HepG2 (cell line): ENCODE measurements around the gene ZNF749. TPM values are rescaled to one million over a fixed set of nuclear protein-coding genes. Genes with fewer than 3 reads are reported as not detected.

Experiments used
- ATF1 ChIP-seq: IDR thresholded peaks from 2 replicates; pipeline ENCODE4 v1.6.1; 2016; ENCODE audit warnings: mild to moderate bottlenecking, control low read depth
- BRD4 ChIP-seq: sonication (generic); formaldehyde crosslinking; IDR thresholded peaks from 2 replicates; pipeline ENCODE4 v1.4.0; 2020; ENCODE audit warnings: missing genetic modification reagents
- EP300 ChIP-seq, 3 experiments: sonication (generic) in 1 of 3; formaldehyde crosslinking in 1 of 3; IDR thresholded peaks; 2 replicates each; pipeline versions ENCODE4 v1.5.1 to v1.6.1; 2011 to 2020; ENCODE audit warnings: low read depth in 2 of 3, low read length in 2 of 3, borderline replicate concordance in 1 of 3, improper control_type of control experiment in 1 of 3, mild to moderate bottlenecking in 1 of 3, missing genetic modification reagents in 1 of 3, moderate library complexity in 1 of 3
- GPN1 ChIP-seq: sonication (generic); formaldehyde crosslinking; IDR thresholded peaks from 2 replicates; pipeline ENCODE4 v1.5.1; 2020; ENCODE audit warnings: missing genetic modification reagents, borderline replicate concordance
- HMGA1 ChIP-seq: sonication (generic); formaldehyde crosslinking; conservative IDR thresholded peaks from 2 replicates; pipeline ENCODE4 v1.4.0; 2020; ENCODE audit warnings: missing genetic modification reagents
- HNRNPL ChIP-seq: fragments of 200-400 bp; formaldehyde crosslinking; IDR thresholded peaks from 2 replicates; pipeline ENCODE4 v1.6.1; 2017; ENCODE audit warnings: mild to moderate bottlenecking, low read depth, low read length
- HNRNPLL ChIP-seq: fragments of 200-400 bp; formaldehyde crosslinking; IDR thresholded peaks from 2 replicates; pipeline ENCODE4 v1.6.1; 2017; ENCODE audit warnings: mild to moderate bottlenecking, low read depth, low read length; ENCODE audit not compliant: poor library complexity, severe bottlenecking
- KDM3A ChIP-seq: IDR thresholded peaks from 2 replicates; pipeline ENCODE4 v1.6.1; 2018; ENCODE audit warnings: low read depth, missing compliant biosample characterization
- MEIS2 ChIP-seq: sonication (generic); formaldehyde crosslinking; IDR thresholded peaks from 2 replicates; pipeline ENCODE4 v1.9.0; 2021; ENCODE audit warnings: mild to moderate bottlenecking, missing genetic modification reagents
- MTF2 ChIP-seq: sonication (generic); formaldehyde crosslinking; IDR thresholded peaks from 2 replicates; pipeline ENCODE4 v1.5.0; 2020; ENCODE audit warnings: missing genetic modification reagents, borderline replicate concordance
- PAX8 ChIP-seq: sonication (generic); formaldehyde crosslinking; IDR thresholded peaks from 2 replicates; pipeline ENCODE4 v1.8.0; 2022; ENCODE audit warnings: mild to moderate bottlenecking, missing genetic modification reagents, borderline replicate concordance
- PHF8 ChIP-seq: sonication (generic); formaldehyde crosslinking; IDR thresholded peaks from 2 replicates; pipeline ENCODE4 v1.5.0; 2020; ENCODE audit warnings: missing genetic modification reagents
- POLR2A ChIP-seq, 2 experiments: IDR thresholded peaks; 2 replicates each; pipeline ENCODE4 v1.6.1; 2011; ENCODE audit warnings: low read depth in 2 of 2, low read length in 2 of 2, mild to moderate bottlenecking in 1 of 2, moderate library complexity in 1 of 2; ENCODE audit not compliant: insufficient read depth in 1 of 2
- RNF2 ChIP-seq: fragments of 450-650 bp; conservative IDR thresholded peaks from 2 replicates; pipeline ENCODE4 v1.6.1; 2016; ENCODE audit warnings: low read depth
- SIN3B ChIP-seq: fragments of 150-350 bp; IDR thresholded peaks from 2 replicates; pipeline ENCODE4 v1.6.1; 2014; ENCODE audit warnings: low read length
- SP2 ChIP-seq: sonication (generic); formaldehyde crosslinking; IDR thresholded peaks from 2 replicates; pipeline ENCODE4 v1.5.1; 2020; ENCODE audit warnings: mild to moderate bottlenecking, missing genetic modification reagents
- SPEN ChIP-seq: sonication (generic); formaldehyde crosslinking; IDR thresholded peaks from 2 replicates; pipeline ENCODE4 v1.5.1; 2020; ENCODE audit warnings: low read depth, mild to moderate bottlenecking, missing genetic modification reagents
- THAP11 ChIP-seq: IDR thresholded peaks from 2 replicates; pipeline ENCODE4 v1.6.1; 2016; ENCODE audit warnings: missing biosample characterization, missing genetic modification reagents
- YEATS2 ChIP-seq: sonication (generic); formaldehyde crosslinking; IDR thresholded peaks from 2 replicates; pipeline ENCODE4 v1.4.0; 2020; ENCODE audit warnings: missing genetic modification reagents, borderline replicate concordance
- ZNF143 ChIP-seq: sonication (generic); formaldehyde crosslinking; IDR thresholded peaks from 2 replicates; pipeline ENCODE4 v1.4.0; 2020; ENCODE audit warnings: missing genetic modification reagents
- ZNF224 ChIP-seq: sonication (generic); formaldehyde crosslinking; IDR thresholded peaks from 2 replicates; pipeline ENCODE4 v1.5.0; 2020; ENCODE audit warnings: mild to moderate bottlenecking, missing genetic modification reagents
- ZNF232 ChIP-seq: sonication (generic); formaldehyde crosslinking; IDR thresholded peaks from 2 replicates; pipeline ENCODE4 v1.4.0; 2020; ENCODE audit warnings: missing genetic modification reagents, borderline replicate concordance
- ZNF501 ChIP-seq: sonication (generic); formaldehyde crosslinking; IDR thresholded peaks from 2 replicates; pipeline ENCODE4 v1.5.1; 2020; ENCODE audit warnings: mild to moderate bottlenecking, moderate library complexity, missing genetic modification reagents
- ZNF552 ChIP-seq: sonication (generic); formaldehyde crosslinking; IDR thresholded peaks from 2 replicates; pipeline ENCODE4 v1.9.0; 2022; ENCODE audit warnings: missing genetic modification reagents, mild to moderate bottlenecking, borderline replicate concordance
- ZNF788 ChIP-seq: sonication (generic); formaldehyde crosslinking; IDR thresholded peaks from 2 replicates; pipeline ENCODE4 v1.5.0; 2020; ENCODE audit warnings: mild to moderate bottlenecking, missing genetic modification reagents, borderline replicate concordance
- polyA plus RNA-seq, 8 experiments: library from polyadenylated mRNA; depleted of rRNA in 3 of 8; stranded (reverse) in 7 of 8; unstranded in 1 of 8; fragments of >200 nt; fragmentation: Illumina TruSeq in 4 of 8; extraction: Trizol in 4 of 8; gene quantifications; 2 replicates each; pipeline versions ENCODE4 v1.2.1 to v1.2.3, GENCODE V29; 2011 to 2016; ENCODE audit warnings: low read depth in 4 of 8, missing spikeins in 1 of 8, mixed read lengths in 1 of 8; ENCODE audit not compliant: insufficient read depth in 1 of 8
- total RNA-seq, 5 experiments: library from RNA; depleted of rRNA; stranded (reverse); fragments of >200 nt; fragmentation: Illumina TruSeq; extraction: Trizol; gene quantifications; 2 replicates each; pipeline ENCODE4 v1.2.3, GENCODE V29; 2016; ENCODE audit warnings: low read depth in 1 of 5
- TF ChIP-seq, protein P1 (sequence below): sonication (generic); formaldehyde crosslinking; IDR thresholded peaks from 2 replicates; pipeline ENCODE4 v1.5.1; 2020; ENCODE audit warnings: mild to moderate bottlenecking, moderate library complexity, missing genetic modification reagents
- TF ChIP-seq, protein P2 (sequence below): sonication (generic); formaldehyde crosslinking; conservative IDR thresholded peaks from 2 replicates; pipeline ENCODE4 v1.5.0; 2020; ENCODE audit warnings: missing genetic modification reagents

ZNF749 gene
- total and polyA plus RNA-seq, 2 of the 13 experiments (the other 11 are each of a cell fraction or from before 2014, with no cell fraction given): 18.9 to 21.0 TPM

DNA sequence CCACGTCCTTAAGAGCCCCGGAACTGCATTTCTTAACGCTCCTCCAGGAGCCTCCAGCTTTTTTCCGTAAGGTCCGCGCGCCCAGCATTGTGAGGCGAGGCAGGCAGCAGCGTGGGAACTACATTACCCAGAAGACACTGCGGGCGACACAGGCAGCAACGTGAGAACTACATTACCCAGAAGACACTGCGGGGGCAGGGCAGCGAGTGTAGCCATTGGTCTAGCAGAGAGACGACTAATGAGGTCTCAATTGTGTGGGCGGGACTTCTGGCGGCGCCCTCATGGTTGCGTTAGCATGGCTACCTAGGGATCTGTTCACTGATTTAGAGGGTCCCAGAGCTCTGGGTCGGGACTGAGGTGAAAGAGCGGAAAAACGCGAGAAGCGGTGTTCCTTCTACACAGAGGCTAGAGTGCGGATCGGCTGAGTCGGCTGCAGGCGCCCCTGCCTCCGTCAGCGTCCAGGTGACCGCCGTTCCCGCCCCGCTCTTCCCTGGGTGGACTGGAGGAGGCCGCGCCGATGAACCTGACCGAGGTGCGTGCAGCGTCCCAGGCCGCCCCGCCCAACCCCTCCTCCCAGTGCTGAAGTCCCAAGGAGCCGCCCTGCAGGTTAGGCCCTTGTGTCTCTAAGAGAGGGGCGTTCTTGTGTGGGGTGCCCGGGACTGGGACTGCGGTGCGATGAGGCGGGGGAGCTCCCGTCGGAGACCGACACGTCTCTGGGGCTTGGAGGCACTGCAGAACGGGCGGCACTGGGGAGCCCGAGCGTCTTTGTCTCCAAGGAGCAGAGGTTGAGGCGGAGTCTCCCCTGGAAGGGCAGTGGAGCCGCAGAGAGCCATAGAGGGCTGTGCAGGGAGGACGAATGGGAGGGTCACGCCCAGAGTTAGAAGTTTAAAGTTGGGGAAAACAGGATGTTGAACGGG, at the start of gene ZNF749 (continued):
- peak; percentile 9; the same call in 1 of the 2 replicates for TF ChIP-seq ZNF224 (CRISPR knock-in tag)
- TF ChIP-seq HNRNPL: no peak
- no peak for TF ChIP-seq PAX8
- TF ChIP-seq BRD4 (CRISPR knock-in tag): no peak; the same call in 1 of the 2 replicates
- peak; percentile 82 for TF ChIP-seq ZNF501 (CRISPR knock-in tag)
- peak; percentile 6 to 55; a peak in 1 of 4 replicates for TF ChIP-seq EP300 (IDR thresholded peaks at IDR 0.05; ENCODE audit: low read depth in 2 of 2, low read length in 2 of 2)
- 0 out of 2 replicates have a peak, but pooled peaks have one; percentile 15 for TF ChIP-seq EP300 (CRISPR knock-in tag; IDR thresholded peaks at IDR 0.05; ENCODE audit: borderline replicate concordance)
- TF ChIP-seq ZNF552: no peak
- TF ChIP-seq MEIS2 (CRISPR knock-in tag): no peak
- peak; percentile 73 to 85 for TF ChIP-seq POLR2A (IDR thresholded peaks at IDR 0.05; ENCODE audit: insufficient read depth in 1 of 2, low read depth in 2 of 2, low read length in 2 of 2)
- peak; percentile 85 for TF ChIP-seq YEATS2 (CRISPR knock-in tag)
- TF ChIP-seq SP2: peak; percentile 86
- peak; percentile 47 for TF ChIP-seq SPEN
- peak; percentile 100 for TF ChIP-seq THAP11 (CRISPR knock-in tag)
- peak; percentile 53 for TF ChIP-seq HNRNPLL
- TF ChIP-seq ZNF232 (CRISPR knock-in tag): no peak
- TF ChIP-seq, protein P1, sequence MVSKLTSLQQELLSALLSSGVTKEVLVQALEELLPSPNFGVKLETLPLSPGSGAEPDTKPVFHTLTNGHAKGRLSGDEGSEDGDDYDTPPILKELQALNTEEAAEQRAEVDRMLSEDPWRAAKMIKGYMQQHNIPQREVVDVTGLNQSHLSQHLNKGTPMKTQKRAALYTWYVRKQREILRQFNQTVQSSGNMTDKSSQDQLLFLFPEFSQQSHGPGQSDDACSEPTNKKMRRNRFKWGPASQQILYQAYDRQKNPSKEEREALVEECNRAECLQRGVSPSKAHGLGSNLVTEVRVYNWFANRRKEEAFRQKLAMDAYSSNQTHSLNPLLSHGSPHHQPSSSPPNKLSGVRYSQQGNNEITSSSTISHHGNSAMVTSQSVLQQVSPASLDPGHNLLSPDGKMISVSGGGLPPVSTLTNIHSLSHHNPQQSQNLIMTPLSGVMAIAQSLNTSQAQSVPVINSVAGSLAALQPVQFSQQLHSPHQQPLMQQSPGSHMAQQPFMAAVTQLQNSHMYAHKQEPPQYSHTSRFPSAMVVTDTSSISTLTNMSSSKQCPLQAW (CRISPR knock-in tag): peak; percentile 66; the same call in 1 of the 2 replicates
- TF ChIP-seq, protein P2, sequence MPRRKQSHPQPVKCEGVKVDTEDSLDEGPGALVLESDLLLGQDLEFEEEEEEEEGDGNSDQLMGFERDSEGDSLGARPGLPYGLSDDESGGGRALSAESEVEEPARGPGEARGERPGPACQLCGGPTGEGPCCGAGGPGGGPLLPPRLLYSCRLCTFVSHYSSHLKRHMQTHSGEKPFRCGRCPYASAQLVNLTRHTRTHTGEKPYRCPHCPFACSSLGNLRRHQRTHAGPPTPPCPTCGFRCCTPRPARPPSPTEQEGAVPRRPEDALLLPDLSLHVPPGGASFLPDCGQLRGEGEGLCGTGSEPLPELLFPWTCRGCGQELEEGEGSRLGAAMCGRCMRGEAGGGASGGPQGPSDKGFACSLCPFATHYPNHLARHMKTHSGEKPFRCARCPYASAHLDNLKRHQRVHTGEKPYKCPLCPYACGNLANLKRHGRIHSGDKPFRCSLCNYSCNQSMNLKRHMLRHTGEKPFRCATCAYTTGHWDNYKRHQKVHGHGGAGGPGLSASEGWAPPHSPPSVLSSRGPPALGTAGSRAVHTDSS (CRISPR knock-in tag): no peak
- TF ChIP-seq ATF1 (CRISPR knock-in tag): peak; percentile 93
- TF ChIP-seq GPN1 (CRISPR knock-in tag): 0 out of 2 replicates have a peak, but pooled peaks have one; percentile 39
- TF ChIP-seq RNF2: 0 out of 2 replicates have a peak, but pooled peaks have one; percentile 54
- no peak; the same call in 1 of the 2 replicates for TF ChIP-seq KDM3A (CRISPR knock-in tag)
- TF ChIP-seq ZNF788 (CRISPR knock-in tag): no peak; the same call in 1 of the 2 replicates
- no peak for TF ChIP-seq HMGA1 (CRISPR knock-in tag)
- peak; percentile 87; the same call in 1 of the 2 replicates for TF ChIP-seq PHF8 (CRISPR knock-in tag)
- TF ChIP-seq MTF2 (CRISPR knock-in tag): no peak
- peak; percentile 99 for TF ChIP-seq ZNF143
- TF ChIP-seq SIN3B: peak; percentile 74
